Measurements from ENCODE around the gene SURF4. TPM values are rescaled to one million over a fixed set of nuclear protein-coding genes. Genes with fewer than 3 reads are reported as not detected.
"Not testable (repeated sequence)": the region's sequence is repeated elsewhere in the genome, so short reads cannot be mapped to it uniquely, and the experiment has no call there.

SURF4 gene
- total RNA-seq, 2 donors from 2014 or later, result 178 to 187 TPM

GRCh38 chr9:133320421-133320881 is 55.4 kb downstream of the SURF4 start:
- Histone ChIP-seq H3K36me3 (ENCODE audit: control insufficient read depth, insufficient read depth, low read length) (no peaks in the 10 kb centered on the region), H3K27ac (ENCODE audit: low read depth, low read length) (no peak overlapping the region), H3K9ac (ENCODE audit: extremely low read depth, low read length, poor library complexity, severe bottlenecking) (no peak overlapping the region), H3K27me3 (ENCODE audit: control insufficient read depth, insufficient read depth, low read length, poor library complexity, severe bottlenecking) (no peaks in the 10 kb centered on the region), H3K4me1 (ENCODE audit: control insufficient read depth, insufficient read depth, low read length) (no peaks in the 10 kb centered on the region), H3K4me3 (ENCODE audit: low read length) (no peak overlapping the region), H3K9me3 (ENCODE audit: control insufficient read depth, low read length) (peaks cover 6% of the 10 kb centered on the region)
- Mint-ChIP-seq H3K36me3 (ENCODE audit: low read depth) (peaks cover 2% of the 10 kb centered on the region), H3K27ac (no peak overlapping the region), H3K27me3 (ENCODE audit: insufficient read depth) (peaks cover 9% of the 10 kb centered on the region), H3K4me3 (no peak overlapping the region), H3K9me3 (peaks cover 23% of the 10 kb centered on the region), H3K4me1 (no peaks in the 10 kb centered on the region)
- 81 to 83% methylated on average over 9 to 13 of the region's 13 CpGs for WGBS, 2 experiments (ENCODE audit: insufficient coverage in 1 of 2, insufficient read length in 1 of 2)
- TF ChIP-seq, protein P1, sequence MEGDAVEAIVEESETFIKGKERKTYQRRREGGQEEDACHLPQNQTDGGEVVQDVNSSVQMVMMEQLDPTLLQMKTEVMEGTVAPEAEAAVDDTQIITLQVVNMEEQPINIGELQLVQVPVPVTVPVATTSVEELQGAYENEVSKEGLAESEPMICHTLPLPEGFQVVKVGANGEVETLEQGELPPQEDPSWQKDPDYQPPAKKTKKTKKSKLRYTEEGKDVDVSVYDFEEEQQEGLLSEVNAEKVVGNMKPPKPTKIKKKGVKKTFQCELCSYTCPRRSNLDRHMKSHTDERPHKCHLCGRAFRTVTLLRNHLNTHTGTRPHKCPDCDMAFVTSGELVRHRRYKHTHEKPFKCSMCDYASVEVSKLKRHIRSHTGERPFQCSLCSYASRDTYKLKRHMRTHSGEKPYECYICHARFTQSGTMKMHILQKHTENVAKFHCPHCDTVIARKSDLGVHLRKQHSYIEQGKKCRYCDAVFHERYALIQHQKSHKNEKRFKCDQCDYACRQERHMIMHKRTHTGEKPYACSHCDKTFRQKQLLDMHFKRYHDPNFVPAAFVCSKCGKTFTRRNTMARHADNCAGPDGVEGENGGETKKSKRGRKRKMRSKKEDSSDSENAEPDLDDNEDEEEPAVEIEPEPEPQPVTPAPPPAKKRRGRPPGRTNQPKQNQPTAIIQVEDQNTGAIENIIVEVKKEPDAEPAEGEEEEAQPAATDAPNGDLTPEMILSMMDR (conservative IDR thresholded peaks at IDR 0.05), result peak; percentile 36
- DNase-seq, result peak; percentile 65

- not testable (repeated sequence) for H3K4me3 Mint-ChIP-seq; H3K27ac ChIP-seq (ENCODE audit: low read depth, low read length); H3K27me3 Mint-ChIP-seq (ENCODE audit: insufficient read depth); H3K9me3 ChIP-seq (ENCODE audit: control insufficient read depth, low read length); H3K4me1 ChIP-seq (ENCODE audit: control insufficient read depth, insufficient read depth, low read length); H3K9ac ChIP-seq (ENCODE audit: extremely low read depth, low read length, poor library complexity, severe bottlenecking); H3K36me3 ChIP-seq (ENCODE audit: control insufficient read depth, insufficient read depth, low read length); H3K4me3 ChIP-seq (ENCODE audit: low read length); H3K9me3 Mint-ChIP-seq; H3K4me1 Mint-ChIP-seq; H3K27ac Mint-ChIP-seq; H3K27me3 ChIP-seq (ENCODE audit: control insufficient read depth, insufficient read depth, low read length, poor library complexity, severe bottlenecking); DNase-seq; H3K36me3 Mint-ChIP-seq (ENCODE audit: low read depth)
- WGBS, 2 experiments (ENCODE audit: insufficient coverage in 1 of 2, insufficient read length in 1 of 2), result 86 to 92% methylated on average over 1 to 11 of the region's 13 CpGs
These were observed 58.3 kb downstream of the SURF4 start for GRCh38 chr9:133317551-133317950.

DNA sequence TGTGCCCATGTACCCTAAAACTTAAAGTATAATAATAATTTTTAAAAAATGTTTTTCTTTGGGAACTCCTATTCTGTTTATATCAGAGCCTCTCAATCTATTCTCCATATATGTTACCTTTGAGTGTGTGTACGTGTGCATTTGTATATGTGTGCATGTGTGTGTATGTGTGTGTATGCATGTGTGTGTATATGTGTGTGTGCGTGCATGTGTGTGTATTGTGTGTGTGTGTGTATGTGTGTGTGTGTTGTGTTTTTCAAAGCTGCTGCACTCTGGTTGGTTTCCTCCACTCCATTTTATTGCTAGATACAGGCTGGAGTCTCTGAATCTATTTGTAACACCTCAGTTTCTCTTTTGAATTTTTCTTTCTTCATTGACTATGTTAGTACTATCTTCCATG is 59.9 kb downstream of the SURF4 start:
- TF ChIP-seq, protein P1 (conservative IDR thresholded peaks at IDR 0.05), result no peak
- Mint-ChIP-seq H3K9me3 (peaks cover 2% of the 10 kb centered on the region), H3K27ac (no peak overlapping the region), H3K27me3 (ENCODE audit: insufficient read depth) (no peaks in the 10 kb centered on the region), H3K4me3 (no peak overlapping the region), H3K4me1 (no peaks in the 10 kb centered on the region), H3K36me3 (ENCODE audit: low read depth) (no peaks in the 10 kb centered on the region)
- H3K36me3 ChIP-seq (ENCODE audit: control insufficient read depth, insufficient read depth, low read length), result no peaks in the 10 kb centered on the region
- no peak overlapping the region for H3K4me3 ChIP-seq (ENCODE audit: low read length)
- no peaks in the 10 kb centered on the region for H3K9me3 ChIP-seq (ENCODE audit: control insufficient read depth, low read length)
- no peaks in the 10 kb centered on the region for H3K4me1 ChIP-seq (ENCODE audit: control insufficient read depth, insufficient read depth, low read length)
- no peak overlapping the region for H3K9ac ChIP-seq (ENCODE audit: extremely low read depth, low read length, poor library complexity, severe bottlenecking)
- H3K27ac ChIP-seq (ENCODE audit: low read depth, low read length), result no peak overlapping the region
- no peaks in the 10 kb centered on the region for H3K27me3 ChIP-seq (ENCODE audit: control insufficient read depth, insufficient read depth, low read length, poor library complexity, severe bottlenecking)
- WGBS, 2 experiments (ENCODE audit: insufficient coverage in 1 of 2, insufficient read length in 1 of 2), result 75% methylated on average over 2 of the region's 2 CpGs; no CpG with 5 or more reads in 1 of the 2 experiments
- no peak for DNase-seq

Other genes with a start within 250 kb of the SURF4 start
- gene GBGT1, start 212.1 kb downstream of the SURF4 start, total RNA-seq, result 10 to 100 TPM; 28.2 to 29.1 TPM
- gene OBP2B, start 166.8 kb downstream of the SURF4 start, total RNA-seq, result not detected
- gene ABO, start 100.9 kb downstream of the SURF4 start, total RNA-seq, result 1 to 10 TPM in 1 of 2 donors, under 1 TPM in 1; 0.35 to 1.2 TPM
- gene SURF6, start 39.9 kb downstream of the SURF4 start, total RNA-seq, result 10 to 100 TPM; 22.9 to 27.5 TPM
- gene MED22, start 27.9 kb downstream of the SURF4 start, total RNA-seq, result 10 to 100 TPM; 54.6 to 57.3 TPM
- gene RPL7A, start 27.8 kb downstream of the SURF4 start, total RNA-seq, result 1,000 to 10,000 TPM; 2,418 to 2,634 TPM
- 10 to 100 TPM; 45.1 to 54.4 TPM for gene SURF1, start 19.6 kb downstream of the SURF4 start, total RNA-seq
- 10 to 100 TPM; 18.0 to 25.9 TPM for gene SURF2, start 19.5 kb downstream of the SURF4 start, total RNA-seq
- under 1 TPM in 1 of 2 donors, not detected in 1; 0.95 TPM for gene STKLD1, start 306 bp upstream of the SURF4 start, total RNA-seq
- 10 to 100 TPM; 30.2 to 36.5 TPM for gene REXO4, start 42.0 kb upstream of the SURF4 start, total RNA-seq
- gene ADAMTS13, start 46.3 kb upstream of the SURF4 start, total RNA-seq, result 10 to 100 TPM; 13.5 to 21.7 TPM
- 10 to 100 TPM; 30.6 to 35.0 TPM for gene CACFD1, start 83.9 kb upstream of the SURF4 start, total RNA-seq
- 10 to 100 TPM; 11.6 to 17.7 TPM for gene SLC2A6, start 103.0 kb upstream of the SURF4 start, total RNA-seq
- not detected for gene MYMK, start 148.9 kb upstream of the SURF4 start, total RNA-seq
- under 1 TPM; 0.18 to 0.93 TPM for gene ADAMTSL2, start 158.6 kb upstream of the SURF4 start, total RNA-seq
- not detected for gene FAM163B, start 233.3 kb upstream of the SURF4 start, total RNA-seq

Measured in endodermal cell (in vitro differentiated cells).